OCI-LY3 (cell line): Measurements from ENCODE around the gene SLC22A15.

Experiments used
- EZH2phosphoT487 ChIP-seq: fragments of 200-600 bp; shearing (Covaris generic); IDR thresholded peaks from 2 replicates; pipeline ENCODE4 v1.6.1; 2018; ENCODE audit warnings: antibody characterized with exemption, mixed run types, low read depth
- TF ChIP-seq, protein P1 (sequence below): fragments of 200-600, 300-600 bp; sonication (generic); IDR thresholded peaks from 2 replicates; pipeline ENCODE4 v1.5.1; 2014; ENCODE audit warnings: antibody characterized with exemption, low read length, low read depth

DNA sequence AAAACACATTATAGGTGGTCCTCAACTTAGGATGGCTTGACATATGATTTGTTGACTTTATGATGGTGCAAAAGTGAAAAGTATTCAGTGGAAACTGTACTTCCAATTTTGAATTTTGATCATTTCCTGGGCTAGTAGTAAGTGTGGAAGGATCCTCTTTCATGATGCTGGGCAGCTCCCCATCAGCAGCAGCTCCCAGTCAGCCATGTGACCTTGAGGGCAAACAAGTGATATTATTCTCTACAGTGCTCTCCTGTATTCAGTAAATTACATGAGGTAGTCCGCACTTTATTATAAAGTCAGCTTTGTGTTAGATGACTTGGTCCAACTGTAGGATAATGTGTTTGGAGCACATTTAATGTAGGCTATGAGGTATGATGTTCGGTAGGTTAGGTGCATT, 36.4 kb downstream of the SLC22A15 start:
- TF ChIP-seq, protein P1, sequence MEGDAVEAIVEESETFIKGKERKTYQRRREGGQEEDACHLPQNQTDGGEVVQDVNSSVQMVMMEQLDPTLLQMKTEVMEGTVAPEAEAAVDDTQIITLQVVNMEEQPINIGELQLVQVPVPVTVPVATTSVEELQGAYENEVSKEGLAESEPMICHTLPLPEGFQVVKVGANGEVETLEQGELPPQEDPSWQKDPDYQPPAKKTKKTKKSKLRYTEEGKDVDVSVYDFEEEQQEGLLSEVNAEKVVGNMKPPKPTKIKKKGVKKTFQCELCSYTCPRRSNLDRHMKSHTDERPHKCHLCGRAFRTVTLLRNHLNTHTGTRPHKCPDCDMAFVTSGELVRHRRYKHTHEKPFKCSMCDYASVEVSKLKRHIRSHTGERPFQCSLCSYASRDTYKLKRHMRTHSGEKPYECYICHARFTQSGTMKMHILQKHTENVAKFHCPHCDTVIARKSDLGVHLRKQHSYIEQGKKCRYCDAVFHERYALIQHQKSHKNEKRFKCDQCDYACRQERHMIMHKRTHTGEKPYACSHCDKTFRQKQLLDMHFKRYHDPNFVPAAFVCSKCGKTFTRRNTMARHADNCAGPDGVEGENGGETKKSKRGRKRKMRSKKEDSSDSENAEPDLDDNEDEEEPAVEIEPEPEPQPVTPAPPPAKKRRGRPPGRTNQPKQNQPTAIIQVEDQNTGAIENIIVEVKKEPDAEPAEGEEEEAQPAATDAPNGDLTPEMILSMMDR, result no peak
- no peak for TF ChIP-seq EZH2phosphoT487
